Karpas-422 (cell line): Measurements from ENCODE around the gene MBOAT1. TPM values are rescaled to one million over a fixed set of nuclear protein-coding genes. Genes with fewer than 3 reads are reported as not detected.

Source experiments
- DNase-seq: peaks from one replicate; pipeline ENCODE4 v3.0.0-alpha.2; 2015
- H2AFZ ChIP-seq: fragments of 200-600 bp; sonication (generic); 2 replicates; pipeline ENCODE4 v1.6.1; 2014; ENCODE audit warnings: antibody characterized with exemption, low read length, mixed read lengths
- H3K27ac ChIP-seq: fragments of 200-600 bp; sonication (generic); 2 replicates; pipeline ENCODE4 v1.5.1; 2014; ENCODE audit warnings: mild to moderate bottlenecking, low read length, moderate library complexity
- H3K27me3 ChIP-seq: fragments of 200-600 bp; sonication (generic); 2 replicates; pipeline ENCODE4 v1.6.1; 2014; ENCODE audit warnings: low read length, mixed read lengths
- H3K36me3 ChIP-seq: fragments of 200-600 bp; sonication (generic); 2 replicates; pipeline ENCODE4 v1.6.1; 2014; ENCODE audit warnings: low read length, mixed read lengths; ENCODE audit not compliant: insufficient read depth
- H3K4me1 ChIP-seq: fragments of 200-600 bp; sonication (generic); 2 replicates; pipeline ENCODE4 v1.6.1; 2014; ENCODE audit warnings: mild to moderate bottlenecking, low read length, mixed read lengths
- H3K4me2 ChIP-seq: fragments of 200-600 bp; sonication (generic); 2 replicates; pipeline ENCODE4 v1.6.1; 2014; ENCODE audit warnings: low read length, low read depth, mild to moderate bottlenecking; ENCODE audit not compliant: poor library complexity, severe bottlenecking
- H3K4me3 ChIP-seq: fragments of 200-600 bp; sonication (generic); 2 replicates; pipeline ENCODE4 v1.5.1; 2014; ENCODE audit warnings: mild to moderate bottlenecking, antibody characterized with exemption, low read length, mixed read lengths
- H3K79me2 ChIP-seq: fragments of 200-600 bp; sonication (generic); 2 replicates; pipeline ENCODE4 v1.6.1; 2014; ENCODE audit warnings: mild to moderate bottlenecking, low read length, mixed read lengths
- H3K9ac ChIP-seq: fragments of 200-600 bp; sonication (generic); 2 replicates; pipeline ENCODE4 v1.6.0; 2014; ENCODE audit warnings: low read length
- H3K9me2 ChIP-seq: fragments of 200-600 bp; sonication (generic), shearing (Covaris generic); replicated peaks from 2 replicates; pipeline ENCODE4 v1.6.0; 2014; ENCODE audit warnings: mild to moderate bottlenecking, low read length, moderate library complexity; ENCODE audit not compliant: insufficient read depth
- H3K9me3 ChIP-seq: fragments of 300-700, 200-600 bp; sonication (generic); 2 replicates; pipeline ENCODE4 v1.6.1; 2014; ENCODE audit warnings: low read length, mixed read lengths
- H4K20me1 ChIP-seq: fragments of 200-600 bp; sonication (generic); 2 replicates; pipeline ENCODE4 v1.6.1; 2014; ENCODE audit warnings: mild to moderate bottlenecking, antibody characterized with exemption, low read length, low read depth; ENCODE audit not compliant: insufficient read depth
- total RNA-seq: library from RNA; depleted of rRNA; stranded (reverse); fragments of >200 nt; shearing (Covaris generic); gene quantifications from 2 replicates; pipeline ENCODE4 v1.2.3, GENCODE V29; 2014; ENCODE audit warnings: low replicate concordance

MBOAT1 gene
- total RNA-seq, 1 experiment from 2014 or later, result not detected

GRCh38 chr6:20166210-20166609 lies 46.1 kb downstream of the MBOAT1 start:
- Histone ChIP-seq H3K9me3 (no peaks in the 10 kb centered on the region), H3K4me2 (no peak overlapping the region), H4K20me1 (no peaks in the 10 kb centered on the region), H3K79me2 (no peaks in the 10 kb centered on the region), H3K36me3 (no peaks in the 10 kb centered on the region), H3K4me3 (no peak overlapping the region), H3K27me3 (no peaks in the 10 kb centered on the region), H3K4me1 (no peaks in the 10 kb centered on the region), H3K27ac (no peak overlapping the region), H3K9me2 (no peaks in the 10 kb centered on the region), H2AFZ (no peak overlapping the region), H3K9ac (no peak overlapping the region)
- no peak for DNase-seq

DNA sequence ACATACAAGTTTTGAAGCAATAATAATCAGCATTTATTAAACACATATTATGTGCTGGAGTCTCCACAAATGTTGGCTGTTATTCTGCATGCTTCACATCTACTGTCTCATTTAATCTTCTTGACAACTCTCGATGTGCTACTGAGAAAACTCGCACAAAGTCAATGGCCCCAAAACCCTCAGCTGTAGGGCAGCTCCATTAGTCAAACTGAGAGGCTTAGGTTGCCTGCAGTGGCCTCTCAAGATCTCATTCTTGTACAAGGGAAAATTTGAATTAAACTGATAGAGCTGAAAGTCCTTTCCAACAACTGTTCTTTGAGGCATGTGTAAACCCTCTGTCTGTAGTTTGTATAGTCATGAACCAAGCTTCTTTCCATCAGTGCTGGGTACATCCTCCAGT lies 49.8 kb downstream of the MBOAT1 start:
- no peaks in the 10 kb centered on the region for H3K4me1 ChIP-seq
- H3K9me2 ChIP-seq, result no peaks in the 10 kb centered on the region
- no peaks in the 10 kb centered on the region for H3K9me3 ChIP-seq
- no peaks in the 10 kb centered on the region for H3K27me3 ChIP-seq
- no peaks in the 10 kb centered on the region for H4K20me1 ChIP-seq
- H3K79me2 ChIP-seq, result no peaks in the 10 kb centered on the region
- H3K36me3 ChIP-seq, result no peaks in the 10 kb centered on the region
- no peak overlapping the region for H3K9ac ChIP-seq
- H3K4me3 ChIP-seq, result no peak overlapping the region
- H3K27ac ChIP-seq, result no peak overlapping the region
- H2AFZ ChIP-seq, result no peak overlapping the region
- no peak overlapping the region for H3K4me2 ChIP-seq
- no peak for DNase-seq

DNA sequence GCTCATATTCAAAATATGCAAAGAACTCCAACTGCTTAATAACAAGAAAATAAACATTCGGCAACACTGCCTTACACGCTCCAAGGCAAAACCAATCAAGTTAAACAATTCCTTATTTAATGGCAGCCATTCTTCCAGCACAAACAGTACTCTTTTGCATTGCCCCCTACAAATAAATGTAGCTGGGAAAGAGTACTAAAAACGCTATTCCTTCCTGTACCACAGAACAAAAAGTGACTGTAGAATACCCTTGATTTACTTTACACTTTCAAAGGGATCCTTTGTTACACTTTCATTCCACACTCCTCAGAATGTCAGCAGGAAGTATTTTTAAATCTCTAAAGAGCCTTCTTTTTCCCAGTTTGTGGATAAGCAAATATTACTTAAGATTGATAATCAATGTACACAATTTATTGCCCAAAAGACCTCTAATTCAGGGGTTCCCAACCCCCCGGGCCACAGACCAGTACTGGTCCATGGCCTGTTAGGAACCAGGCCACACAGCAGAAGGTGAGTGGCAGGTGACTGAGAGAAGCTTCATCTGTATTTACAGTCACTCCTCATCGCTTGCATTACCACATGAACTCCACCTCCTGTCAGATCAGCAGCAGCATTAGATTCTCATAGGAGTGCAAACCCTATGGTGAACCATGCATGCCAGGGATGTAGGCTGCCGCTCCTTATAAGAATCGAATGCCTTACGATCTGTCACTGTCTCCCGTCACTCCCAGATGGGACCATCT lies 51.6 kb downstream of the MBOAT1 start:
- no peaks in the 10 kb centered on the region for H3K9me2 ChIP-seq
- no peak for DNase-seq
- H3K4me2 ChIP-seq, result no peak overlapping the region
- H3K36me3 ChIP-seq, result no peaks in the 10 kb centered on the region
- H3K4me3 ChIP-seq, result no peak overlapping the region
- H3K27me3 ChIP-seq, result no peaks in the 10 kb centered on the region
- no peaks in the 10 kb centered on the region for H3K79me2 ChIP-seq
- H4K20me1 ChIP-seq, result no peaks in the 10 kb centered on the region
- no peaks in the 10 kb centered on the region for H3K9me3 ChIP-seq
- H3K4me1 ChIP-seq, result no peaks in the 10 kb centered on the region
- H3K9ac ChIP-seq, result no peak overlapping the region
- H2AFZ ChIP-seq, result no peak overlapping the region
- H3K27ac ChIP-seq, result no peak overlapping the region

DNA sequence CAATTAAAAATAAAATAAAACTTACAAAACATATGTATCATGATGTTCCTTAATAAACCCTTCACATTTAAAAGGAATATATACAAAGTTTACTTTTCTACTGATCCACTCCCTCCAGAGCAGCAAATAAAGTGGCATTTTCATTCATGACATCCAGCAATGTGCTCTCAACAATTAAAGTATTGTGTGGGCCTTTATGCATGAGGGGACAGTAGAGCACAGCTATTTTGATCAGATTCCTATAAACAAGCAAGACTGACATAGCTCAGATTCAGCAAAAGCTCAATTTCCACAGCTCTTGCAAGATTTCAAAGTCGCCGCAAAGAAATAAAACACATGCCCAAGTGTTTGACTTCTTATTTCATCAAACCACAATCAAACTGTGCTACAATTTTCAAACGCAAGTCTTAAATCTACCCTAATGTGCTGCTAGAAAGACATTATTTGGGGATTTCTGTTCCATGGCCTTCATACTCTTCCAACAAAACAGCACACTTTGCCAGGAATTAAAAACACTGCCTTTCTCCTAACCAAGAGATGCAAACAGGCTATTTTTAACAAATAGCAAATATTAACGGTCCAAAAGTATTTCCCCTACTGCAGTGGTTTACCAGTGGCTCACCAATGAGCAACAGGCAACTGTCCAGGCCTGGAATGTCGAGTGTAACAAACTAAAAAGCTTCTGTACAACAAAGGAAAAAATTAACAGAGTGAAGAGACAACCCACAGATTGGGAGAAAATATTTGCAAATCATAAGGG lies 52.3 kb downstream of the MBOAT1 start:
- Histone ChIP-seq H2AFZ (no peak overlapping the region), H3K79me2 (no peaks in the 10 kb centered on the region), H3K4me2 (no peak overlapping the region), H3K4me3 (no peak overlapping the region), H3K27ac (no peak overlapping the region), H3K9ac (no peak overlapping the region), H3K27me3 (no peaks in the 10 kb centered on the region), H3K9me3 (no peaks in the 10 kb centered on the region), H3K36me3 (no peaks in the 10 kb centered on the region), H3K4me1 (no peaks in the 10 kb centered on the region), H4K20me1 (no peaks in the 10 kb centered on the region), H3K9me2 (no peaks in the 10 kb centered on the region)
- DNase-seq, result no peak

- no peaks in the 10 kb centered on the region for H4K20me1 ChIP-seq
- H3K27ac ChIP-seq, result no peak overlapping the region
- no peaks in the 10 kb centered on the region for H3K79me2 ChIP-seq
- no peaks in the 10 kb centered on the region for H3K9me3 ChIP-seq
- no peak overlapping the region for H3K4me2 ChIP-seq
- H3K9me2 ChIP-seq, result no peaks in the 10 kb centered on the region
- H3K9ac ChIP-seq, result no peak overlapping the region
- no peaks in the 10 kb centered on the region for H3K36me3 ChIP-seq
- no peak for DNase-seq
- no peak overlapping the region for H2AFZ ChIP-seq
- no peaks in the 10 kb centered on the region for H3K4me1 ChIP-seq
- no peaks in the 10 kb centered on the region for H3K27me3 ChIP-seq
- H3K4me3 ChIP-seq, result no peak overlapping the region
Observed at GRCh38 chr6:20159098-20159497, 53.2 kb downstream of the MBOAT1 start.

- no peak overlapping the region for H3K4me2 ChIP-seq
- no peaks in the 10 kb centered on the region for H3K79me2 ChIP-seq
- no peaks in the 10 kb centered on the region for H3K27me3 ChIP-seq
- H3K9me2 ChIP-seq, result no peaks in the 10 kb centered on the region
- H3K36me3 ChIP-seq, result no peaks in the 10 kb centered on the region
- DNase-seq, result no peak
- H4K20me1 ChIP-seq, result no peaks in the 10 kb centered on the region
- H3K4me1 ChIP-seq, result no peaks in the 10 kb centered on the region
- no peaks in the 10 kb centered on the region for H3K9me3 ChIP-seq
- H3K27ac ChIP-seq, result no peak overlapping the region
- no peak overlapping the region for H3K4me3 ChIP-seq
- H3K9ac ChIP-seq, result no peak overlapping the region
- H2AFZ ChIP-seq, result no peak overlapping the region
Observed at GRCh38 chr6:20158676-20159075, 53.6 kb downstream of the MBOAT1 start.

GRCh38 chr6:20156824-20157223 lies 55.4 kb downstream of the MBOAT1 start:
- Histone ChIP-seq H3K4me3 (no peak overlapping the region), H4K20me1 (no peaks in the 10 kb centered on the region), H3K9me2 (no peaks in the 10 kb centered on the region)

DNA sequence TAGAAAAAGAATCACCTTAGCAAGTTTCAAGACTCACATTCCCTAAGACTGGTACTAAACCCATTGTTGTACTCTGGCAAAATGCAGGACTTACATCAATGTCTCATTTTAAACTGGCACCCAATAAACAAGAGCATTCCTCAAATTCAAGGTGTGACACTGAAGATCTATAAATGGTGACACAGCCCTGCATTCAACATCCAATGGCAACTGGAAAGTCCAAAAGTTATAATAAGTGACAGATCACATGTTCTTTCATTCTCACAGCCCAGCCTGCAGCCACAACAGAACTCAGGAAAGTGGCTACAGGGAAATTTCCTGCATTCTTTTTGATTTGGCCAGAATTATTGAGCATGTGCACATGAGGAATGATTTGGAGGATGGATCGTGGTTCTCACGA lies 57.5 kb downstream of the MBOAT1 start:
- Histone ChIP-seq H3K4me3 (no peak overlapping the region), H3K27ac (no peak overlapping the region), H3K9me3 (no peaks in the 10 kb centered on the region), H3K9ac (no peak overlapping the region), H3K9me2 (no peaks in the 10 kb centered on the region), H3K4me2 (no peak overlapping the region), H3K79me2 (no peaks in the 10 kb centered on the region), H3K36me3 (no peaks in the 10 kb centered on the region), H3K27me3 (no peaks in the 10 kb centered on the region), H2AFZ (no peak overlapping the region), H3K4me1 (no peaks in the 10 kb centered on the region), H4K20me1 (no peaks in the 10 kb centered on the region)
- no peak for DNase-seq

More at GRCh38 chr6:20156824-20157223, 55.4 kb downstream of the MBOAT1 start:
- DNase-seq, result no peak
- Histone ChIP-seq H3K79me2 (no peaks in the 10 kb centered on the region), H3K9ac (no peak overlapping the region), H3K36me3 (no peaks in the 10 kb centered on the region), H3K27me3 (no peaks in the 10 kb centered on the region), H3K4me2 (no peak overlapping the region), H3K27ac (no peak overlapping the region), H2AFZ (no peak overlapping the region), H3K9me3 (no peaks in the 10 kb centered on the region), H3K4me1 (no peaks in the 10 kb centered on the region)
